Pancreas (tissue), 10 donors: ENCODE measurements around the gene SIRT2. TPM values are rescaled to one million over a fixed set of nuclear protein-coding genes. Genes with fewer than 3 reads are reported as not detected.

Source experiments
- ATAC-seq, 4 donors: fragments of 200-7000 bp; cut with Tn5 transposase; one replicate each; pipeline versions ENCODE4 v1.8.0 to v1.9.1; 2020; ENCODE audit warnings: mild to moderate bottlenecking in 4 of 4, moderate library complexity in 4 of 4
- DNase-seq, 6 donors: peaks; one replicate each; pipeline ENCODE4 v3.0.0-alpha.2; 2020
- FAIRE-seq: peaks from 2 replicates; lab custom pipeline; 2012; peaks lifted over from hg19 to GRCh38; lab: Jason Lieb, UNC
- H3K27ac ChIP-seq, 4 donors: fragments of 200-600 bp; sonication (generic); 1 replicate in 3 of 4; 2 replicates in 1 of 4; pipeline versions ENCODE4 v1.5.0 to v1.8.0; 2020
- H3K27me3 ChIP-seq, 4 donors: fragments of 200-600 bp; one replicate each; pipeline ENCODE4 v1.8.0; 2021
- H3K36me3 ChIP-seq, 3 donors: fragments of 200-600 bp; sonication (generic) in 1 of 3; one replicate each; pipeline versions ENCODE4 v1.5.0 to v1.8.0; 2020 to 2021
- H3K4me1 ChIP-seq, 3 donors: fragments of 200-600 bp; one replicate each; pipeline ENCODE4 v1.8.0; 2021
- H3K4me3 ChIP-seq, 4 donors: fragments of 200-600 bp; sonication (generic) in 2 of 4; one replicate each; pipeline versions ENCODE4 v1.5.0 to v1.8.0; 2020 to 2021
- H3K9me3 ChIP-seq, 4 donors: fragments of 200-600 bp; one replicate each; pipeline ENCODE4 v1.8.0; 2021
- CTCF ChIP-seq, 4 donors: fragments of 200-600 bp; sonication (generic) in 3 of 4; IDR thresholded peaks; one replicate each; pipeline versions ENCODE4 v1.5.0 to v1.8.0; 2021; ENCODE audit warnings: antibody characterized with exemption in 4 of 4
- WGBS, 2 donors: extraction: QIAGEN DNeasy Blood & Tissue Kit; methylation state at CpG; one replicate each; pipeline ENCODE4 v1.1.7; 2013; 5-methylcytosine and 5-hydroxymethylcytosine counted together
- intact Hi-C, 3 donors: fragments of 100-400 bp; cut with DNase I; formaldehyde crosslinking; loops; one replicate each; pipeline versions ENCODE4 v1.11.1 to v1.14.2; 2022
- polyA plus RNA-seq, 2 donors: library from polyadenylated mRNA; stranded (reverse); fragments of 200-250 nt; gene quantifications; one replicate each; pipeline ENCODE4 v1.2.3, GENCODE V29; 2013
- total RNA-seq, 6 donors: library from RNA; stranded (reverse); fragmentation: NEBNext Ultra II Directional in 4 of 6; extraction: Animal tissue kit (Norgen Biotek cat#: 25700) in 4 of 6; gene quantifications; one replicate each; pipeline versions ENCODE4 v1.2.1 to v1.2.4, GENCODE V29; 2021 to 2023
- donor health status: healthy with polysubstance abuse.
- donor health status: DM: no; HTN: no; CAD: no; lungs with moderate emphysema.
- donor health status: DM: no; HTN: no; CAD: no.
- donor health status: control.
- donor health status: control.
- donor health status: Bipolar disorder and iron deficiency.
- donor health status: DM: yes; HTN: yes; CAD: no.
- donor health status: DM: no; HTN: no; CAD: no.
- donor health status: DM: no; HTN: no; CAD: no.
- donor health status: DM: yes; HTN: yes; CAD: no.

The SIRT2 gene
- total and polyA plus RNA-seq, 8 donors, result 16.2 to 44.4 (median 19.8) TPM

GRCh38 chr19:38900202-38900629 lies 798 bp upstream of the SIRT2 start:
- H3K4me1 ChIP-seq, result peaks cover 0 to 19% (median 5%) of the 10 kb centered on the region in 3 donors
- no peak for TF ChIP-seq CTCF (IDR thresholded peaks at IDR 0.05)
- H3K36me3 ChIP-seq, result peaks cover 0 to 4% (median 0%) of the 10 kb centered on the region in 3 donors
- FAIRE-seq (no peak), DNase-seq (no peak), ATAC-seq (no peak)
- H3K4me3 ChIP-seq, result peak overlapping the region; percentile 55 to 96 (median 73)
- peak overlapping the region; percentile 73 to 87 (median 83) for H3K27ac ChIP-seq
- WGBS, 2 donors, result 0 to 2% methylated on average over 8 of the region's 8 CpGs
- no peaks in the 10 kb centered on the region for H3K27me3 ChIP-seq
- H3K9me3 ChIP-seq, result no peaks in the 10 kb centered on the region
- intact Hi-C loops, result no loop called here

- no peak for FAIRE-seq
- Histone ChIP-seq H3K4me3 (peak overlapping the region; percentile 54 to 96 (median 78)), H3K9me3 (no peaks in the 10 kb centered on the region), H3K27ac (peak overlapping the region; percentile 38 to 82 (median 69)), H3K36me3 (no peaks in the 10 kb centered on the region), H3K27me3 (no peaks in the 10 kb centered on the region), H3K4me1 (peaks cover 0 to 19% (median 5%) of the 10 kb centered on the region in 3 donors)
- peak; percentile 2 to 3 (median 3) for ATAC-seq
- 5 to 7% methylated on average over 23 to 25 of the region's 25 CpGs for WGBS, 2 donors
- DNase-seq, result peak in 2 of 6 donors; percentile 35 to 50
- no peak for TF ChIP-seq CTCF (IDR thresholded peaks at IDR 0.05)
- intact Hi-C loops, result no loop called here
Observed at GRCh38 chr19:38898788-38899446, 501 bp downstream of the SIRT2 start.

GRCh38 chr19:38894968-38895367 lies 4.5 kb downstream of the SIRT2 start:
- H3K36me3 ChIP-seq, result peaks cover 0 to under 1% (median 0%) of the 10 kb centered on the region in 3 donors
- ATAC-seq, result no peak
- intact Hi-C loops, result no loop called here
- H3K9me3 ChIP-seq, result no peaks in the 10 kb centered on the region
- no peak for DNase-seq
- FAIRE-seq, result no peak
- no peak overlapping the region for H3K27ac ChIP-seq
- no peak for TF ChIP-seq CTCF (IDR thresholded peaks at IDR 0.05)
- H3K4me3 ChIP-seq, result no peak overlapping the region
- H3K4me1 ChIP-seq, result peaks cover 0 to 11% (median 0%) of the 10 kb centered on the region in 3 donors
- 77 to 88% methylated on average over 9 of the region's 9 CpGs for WGBS, 2 donors
- H3K27me3 ChIP-seq, result no peaks in the 10 kb centered on the region

- no peaks in the 10 kb centered on the region for H3K27me3 ChIP-seq
- peaks cover 0 to 6% (median 0%) of the 10 kb centered on the region in 3 donors for H3K4me1 ChIP-seq
- peaks cover 0 to 16% (median 0%) of the 10 kb centered on the region in 3 donors for H3K36me3 ChIP-seq
- H3K27ac ChIP-seq, result no peak overlapping the region
- intact Hi-C loops, result no loop called here
- no peak for FAIRE-seq
- TF ChIP-seq CTCF (IDR thresholded peaks at IDR 0.05), result no peak
- no peak overlapping the region for H3K4me3 ChIP-seq
- WGBS, 2 donors, result 87 to 92% methylated on average over 14 of the region's 14 CpGs
- DNase-seq, result no peak
- no peak for ATAC-seq
- H3K9me3 ChIP-seq, result no peaks in the 10 kb centered on the region
Observed at GRCh38 chr19:38893341-38893771, 6.1 kb downstream of the SIRT2 start.

- H3K27ac ChIP-seq, result no peak overlapping the region
- H3K36me3 ChIP-seq, result peaks cover 0 to 20% (median 0%) of the 10 kb centered on the region in 3 donors
- no peaks in the 10 kb centered on the region for H3K27me3 ChIP-seq
- no peak overlapping the region for H3K4me3 ChIP-seq
- no peak for DNase-seq
- peaks cover 0 to under 1% (median 0%) of the 10 kb centered on the region in 3 donors for H3K4me1 ChIP-seq
- no peaks in the 10 kb centered on the region for H3K9me3 ChIP-seq
- intact Hi-C loops, result no loop called here
- FAIRE-seq, result no peak
- 90% methylated on average over 5 of the region's 5 CpGs for WGBS, 2 donors
- no peak for TF ChIP-seq CTCF (IDR thresholded peaks at IDR 0.05)
- ATAC-seq, result no peak
Observed at GRCh38 chr19:38892841-38893240, 6.6 kb downstream of the SIRT2 start.
